ENCODE measurements around the gene AHNAK. TPM values are rescaled to one million over a fixed set of nuclear protein-coding genes. Genes with fewer than 3 reads are reported as not detected.

AHNAK gene
- total and polyA plus RNA-seq, 5 donors from 2014 or later = 22.3 to 852 (median 47.1) TPM

DNA sequence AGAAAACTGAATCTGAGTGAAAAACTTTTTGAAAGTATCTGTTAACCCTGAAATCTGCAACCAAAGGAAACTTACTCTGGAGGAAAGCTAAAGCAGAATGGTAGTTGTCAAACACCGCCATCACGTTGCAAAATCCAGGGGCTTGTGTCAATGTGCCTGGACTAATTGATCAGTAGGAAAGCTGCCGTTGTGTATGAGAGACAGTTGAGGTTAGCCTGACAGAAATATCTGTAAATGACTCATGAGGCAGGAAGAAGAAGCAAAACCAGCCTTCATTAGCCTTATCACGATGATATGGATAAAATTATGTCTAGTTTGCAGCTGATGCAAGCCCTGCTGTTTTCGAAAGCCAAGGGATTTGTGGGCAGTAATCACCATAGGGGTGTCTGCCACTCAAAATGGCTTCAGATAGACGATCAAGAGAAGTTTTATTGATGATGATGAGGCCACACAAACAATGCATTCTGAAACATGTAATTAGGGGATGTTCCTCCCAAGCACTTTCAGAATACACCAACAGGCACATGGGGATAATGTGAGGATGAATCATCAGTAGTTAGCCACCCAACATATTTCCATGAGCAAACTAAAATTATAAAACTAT lies 118.9 kb downstream of the AHNAK start:
- DNase-seq (peak in 1 of 3 donors; percentile 54), ATAC-seq (ENCODE audit: low read depth in 2 of 2) (peak in 1 of 2 donors; percentile 24)
- Mint-ChIP-seq H3K36me3 (peaks cover 4% of the 10 kb centered on the region), H3K4me1 (peaks cover 6 to 47% (median 26%) of the 10 kb centered on the region in 4 donors), H3K4me3 (peak overlapping the region; percentile 40 to 72 (median 55)), H3K27me3 (peaks cover 6% of the 10 kb centered on the region), H3K27ac (peak overlapping the region; percentile 60 to 93 (median 93)), H3K9me3 (no peaks in the 10 kb centered on the region)
- H3K4me1 ChIP-seq (ENCODE audit: control insufficient read depth, insufficient read depth, low read length, poor library complexity, severe bottlenecking) = peaks cover 21% of the 10 kb centered on the region
- H3K27ac ChIP-seq (ENCODE audit: insufficient read depth, low read length, poor library complexity, severe bottlenecking) = peak overlapping the region; percentile 41
- H3K4me3 ChIP-seq (ENCODE audit: low read depth, low read length) = peak overlapping the region; percentile 31
- H3K27me3 ChIP-seq (ENCODE audit: control insufficient read depth, insufficient read depth, low read length) = no peaks in the 10 kb centered on the region
- no peaks in the 10 kb centered on the region for H3K36me3 ChIP-seq (ENCODE audit: control insufficient read depth, insufficient read depth, low read length)
- no peaks in the 10 kb centered on the region for H3K9me3 ChIP-seq (ENCODE audit: control insufficient read depth in 2 of 2, low read length in 2 of 2)

DNA sequence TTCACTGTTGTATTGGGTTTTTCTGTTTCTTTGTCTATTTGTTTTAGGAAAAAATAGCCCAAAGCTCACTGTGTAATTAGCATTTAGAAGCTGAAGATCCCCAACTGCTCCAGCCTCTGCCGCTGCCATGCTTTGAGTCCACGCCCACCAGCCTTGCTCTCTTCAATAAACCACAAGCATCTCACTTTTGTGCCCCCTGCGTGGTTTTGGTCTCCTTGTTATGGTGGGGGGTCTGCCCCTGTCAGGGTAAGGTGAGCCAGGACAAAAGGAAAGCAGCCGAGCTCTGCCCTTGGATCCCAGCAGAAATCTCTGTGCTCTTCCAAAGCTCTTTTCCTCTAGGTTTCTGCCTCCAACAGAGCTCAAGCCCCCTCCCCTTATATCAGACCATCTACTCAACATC lies 123.6 kb downstream of the AHNAK start:
- H3K27ac Mint-ChIP-seq = peak overlapping the region in 1 of 3 donors; percentile 6
- Histone ChIP-seq H3K27ac (ENCODE audit: insufficient read depth, low read length, poor library complexity, severe bottlenecking) (no peak overlapping the region), H3K4me3 (ENCODE audit: low read depth, low read length) (no peak overlapping the region), H3K27me3 (ENCODE audit: control insufficient read depth, insufficient read depth, low read length) (no peaks in the 10 kb centered on the region), H3K9me3 (ENCODE audit: control insufficient read depth in 2 of 2, low read length in 2 of 2) (no peaks in the 10 kb centered on the region), H3K4me1 (ENCODE audit: control insufficient read depth, insufficient read depth, low read length, poor library complexity, severe bottlenecking) (peaks cover 20% of the 10 kb centered on the region), H3K36me3 (ENCODE audit: control insufficient read depth, insufficient read depth, low read length) (no peaks in the 10 kb centered on the region)
- no peak overlapping the region for H3K4me3 Mint-ChIP-seq
- ATAC-seq (ENCODE audit: low read depth in 2 of 2) (no peak), DNase-seq (no peak)
- peaks cover 6% of the 10 kb centered on the region for H3K27me3 Mint-ChIP-seq
- H3K4me1 Mint-ChIP-seq = peaks cover 6 to 38% (median 20%) of the 10 kb centered on the region in 4 donors
- H3K9me3 Mint-ChIP-seq = no peaks in the 10 kb centered on the region
- no peaks in the 10 kb centered on the region for H3K36me3 Mint-ChIP-seq

DNA sequence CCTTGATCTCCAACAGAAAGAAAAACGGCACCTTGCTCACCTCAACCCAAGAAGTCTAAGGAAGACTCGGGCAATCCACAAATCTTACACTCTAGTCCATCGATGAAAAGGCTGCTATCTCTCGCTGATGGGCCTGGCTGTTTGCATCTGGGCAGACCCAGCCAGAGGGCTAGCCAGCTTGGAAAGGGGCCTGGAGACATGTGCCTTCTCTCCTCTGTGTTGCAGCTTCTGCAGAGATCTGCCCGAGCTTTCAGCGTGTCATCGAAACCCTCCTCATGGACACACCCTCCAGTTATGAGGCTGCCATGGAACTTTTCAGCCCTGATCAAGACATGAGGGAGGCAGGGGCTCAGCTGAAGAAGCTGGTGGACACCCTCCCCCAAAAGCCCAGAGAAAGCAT lies 124.6 kb downstream of the AHNAK start:
- DNase-seq (no peak), ATAC-seq (ENCODE audit: low read depth in 2 of 2) (no peak)
- H3K27me3 Mint-ChIP-seq = peaks cover 6% of the 10 kb centered on the region
- H3K4me1 Mint-ChIP-seq = peaks cover 0 to 29% (median 13%) of the 10 kb centered on the region in 4 donors
- H3K9me3 Mint-ChIP-seq = no peaks in the 10 kb centered on the region
- no peak overlapping the region for H3K27ac Mint-ChIP-seq
- Histone ChIP-seq H3K4me3 (ENCODE audit: low read depth, low read length) (no peak overlapping the region), H3K9me3 (ENCODE audit: control insufficient read depth in 2 of 2, low read length in 2 of 2) (no peaks in the 10 kb centered on the region), H3K27me3 (ENCODE audit: control insufficient read depth, insufficient read depth, low read length) (no peaks in the 10 kb centered on the region), H3K27ac (ENCODE audit: insufficient read depth, low read length, poor library complexity, severe bottlenecking) (no peak overlapping the region), H3K36me3 (ENCODE audit: control insufficient read depth, insufficient read depth, low read length) (no peaks in the 10 kb centered on the region), H3K4me1 (ENCODE audit: control insufficient read depth, insufficient read depth, low read length, poor library complexity, severe bottlenecking) (peaks cover 11% of the 10 kb centered on the region)
- H3K36me3 Mint-ChIP-seq = no peaks in the 10 kb centered on the region
- no peak overlapping the region for H3K4me3 Mint-ChIP-seq

DNA sequence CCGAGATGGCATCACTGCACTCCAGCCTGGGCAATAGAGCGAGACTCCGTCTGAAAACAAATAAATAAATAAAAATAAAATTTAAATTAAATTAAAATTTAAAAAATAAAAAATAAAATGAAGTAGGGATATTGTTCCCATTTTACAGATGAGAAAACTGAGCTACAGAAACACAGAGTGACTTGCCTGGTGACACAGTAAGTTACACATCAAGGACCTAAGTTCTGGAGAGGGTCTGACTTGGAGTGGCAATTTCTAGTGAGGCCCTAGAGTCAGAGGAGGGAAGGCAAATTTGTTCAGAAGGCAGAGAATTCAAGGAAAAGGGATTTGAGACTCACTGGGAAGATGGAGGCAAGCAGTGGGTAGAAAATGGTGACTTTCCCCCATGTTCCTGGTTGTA lies 125.7 kb downstream of the AHNAK start:
- H3K4me3 ChIP-seq (ENCODE audit: low read depth, low read length) = no peak overlapping the region
- Mint-ChIP-seq H3K27ac (no peak overlapping the region), H3K36me3 (no peaks in the 10 kb centered on the region), H3K4me1 (peaks cover 0 to 18% (median 6%) of the 10 kb centered on the region in 4 donors), H3K27me3 (peaks cover 6% of the 10 kb centered on the region), H3K4me3 (no peak overlapping the region), H3K9me3 (peaks cover 0 to 2% (median 0%) of the 10 kb centered on the region in 7 donors)
- H3K36me3 ChIP-seq (ENCODE audit: control insufficient read depth, insufficient read depth, low read length) = no peaks in the 10 kb centered on the region
- H3K27me3 ChIP-seq (ENCODE audit: control insufficient read depth, insufficient read depth, low read length) = no peaks in the 10 kb centered on the region
- no peak overlapping the region for H3K27ac ChIP-seq (ENCODE audit: insufficient read depth, low read length, poor library complexity, severe bottlenecking)
- no peak for DNase-seq
- ATAC-seq (ENCODE audit: low read depth in 2 of 2) = no peak
- no peaks in the 10 kb centered on the region for H3K9me3 ChIP-seq (ENCODE audit: control insufficient read depth in 2 of 2, low read length in 2 of 2)
- no peaks in the 10 kb centered on the region for H3K4me1 ChIP-seq (ENCODE audit: control insufficient read depth, insufficient read depth, low read length, poor library complexity, severe bottlenecking)

DNA sequence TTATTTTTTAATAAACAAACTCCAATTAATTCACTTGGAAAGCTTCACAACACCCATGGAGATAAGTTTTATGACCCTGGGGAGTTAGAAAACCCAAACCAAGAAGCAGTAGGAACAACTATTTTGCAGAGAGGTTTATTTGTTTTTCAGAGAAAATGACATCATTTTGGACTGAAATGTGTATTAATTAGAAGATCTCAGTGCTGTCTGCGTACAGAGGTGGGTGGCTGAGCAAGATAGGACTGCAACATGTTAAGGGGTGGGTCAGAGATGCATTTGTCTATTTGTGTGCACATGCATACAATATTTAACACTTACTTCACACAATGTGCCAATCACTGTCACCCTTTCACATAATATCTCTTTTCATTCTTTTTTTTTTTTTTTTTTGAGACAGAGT lies 126.7 kb downstream of the AHNAK start:
- Histone ChIP-seq H3K4me1 (ENCODE audit: control insufficient read depth, insufficient read depth, low read length, poor library complexity, severe bottlenecking) (no peaks in the 10 kb centered on the region), H3K9me3 (ENCODE audit: control insufficient read depth in 2 of 2, low read length in 2 of 2) (no peaks in the 10 kb centered on the region), H3K27ac (ENCODE audit: insufficient read depth, low read length, poor library complexity, severe bottlenecking) (no peak overlapping the region), H3K36me3 (ENCODE audit: control insufficient read depth, insufficient read depth, low read length) (no peaks in the 10 kb centered on the region), H3K4me3 (ENCODE audit: low read depth, low read length) (no peak overlapping the region), H3K27me3 (ENCODE audit: control insufficient read depth, insufficient read depth, low read length) (no peaks in the 10 kb centered on the region)
- DNase-seq = no peak
- ATAC-seq (ENCODE audit: low read depth in 2 of 2) = no peak
- no peaks in the 10 kb centered on the region for H3K36me3 Mint-ChIP-seq
- no peak overlapping the region for H3K27ac Mint-ChIP-seq
- H3K4me3 Mint-ChIP-seq = no peak overlapping the region
- peaks cover 0 to 14% (median 3%) of the 10 kb centered on the region in 4 donors for H3K4me1 Mint-ChIP-seq
- peaks cover 0 to 2% (median 0%) of the 10 kb centered on the region in 7 donors for H3K9me3 Mint-ChIP-seq
- H3K27me3 Mint-ChIP-seq = peaks cover 6% of the 10 kb centered on the region

DNA sequence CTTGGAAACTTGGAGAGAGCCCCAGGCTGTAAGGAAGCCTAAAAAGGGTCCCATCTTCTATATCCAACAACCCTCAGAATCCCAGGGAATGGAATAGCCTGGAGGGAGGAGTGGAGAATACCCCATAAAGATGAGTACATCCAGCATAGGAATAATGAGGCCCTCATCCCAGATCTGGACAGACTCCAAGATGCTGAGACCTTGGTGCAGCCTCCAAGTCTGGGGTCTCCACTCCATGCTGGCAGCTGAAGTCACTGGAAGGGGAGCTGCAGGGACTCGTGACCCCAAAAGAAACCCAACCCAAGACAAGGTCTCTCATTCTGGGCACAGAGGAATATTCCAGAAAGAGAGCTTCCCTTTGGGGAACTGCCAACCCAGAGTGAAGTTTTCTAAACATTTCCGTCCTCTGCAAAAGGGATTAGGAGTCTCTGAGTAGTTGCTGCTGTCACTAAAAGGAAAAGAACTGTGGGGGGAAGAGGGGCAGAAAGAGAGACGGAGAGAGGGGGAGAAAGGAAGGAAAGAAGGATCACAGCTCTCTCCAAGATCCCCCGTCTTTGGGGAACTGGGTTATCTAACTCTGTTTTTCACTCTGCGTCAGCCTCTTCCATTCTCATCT lies 127.2 kb downstream of the AHNAK start:
- Histone ChIP-seq H3K36me3 (ENCODE audit: control insufficient read depth, insufficient read depth, low read length) (no peaks in the 10 kb centered on the region), H3K4me1 (ENCODE audit: control insufficient read depth, insufficient read depth, low read length, poor library complexity, severe bottlenecking) (no peaks in the 10 kb centered on the region), H3K27me3 (ENCODE audit: control insufficient read depth, insufficient read depth, low read length) (no peaks in the 10 kb centered on the region), H3K4me3 (ENCODE audit: low read depth, low read length) (no peak overlapping the region), H3K9me3 (ENCODE audit: control insufficient read depth in 2 of 2, low read length in 2 of 2) (no peaks in the 10 kb centered on the region), H3K27ac (ENCODE audit: insufficient read depth, low read length, poor library complexity, severe bottlenecking) (no peak overlapping the region)
- DNase-seq = no peak
- ATAC-seq (ENCODE audit: low read depth in 2 of 2) = no peak
- no peaks in the 10 kb centered on the region for H3K36me3 Mint-ChIP-seq
- H3K27ac Mint-ChIP-seq = peak overlapping the region in 1 of 3 donors; percentile 78
- peaks cover 0 to 2% (median 0%) of the 10 kb centered on the region in 7 donors for H3K9me3 Mint-ChIP-seq
- peaks cover 6% of the 10 kb centered on the region for H3K27me3 Mint-ChIP-seq
- H3K4me1 Mint-ChIP-seq = peaks cover 0 to 9% (median under 1%) of the 10 kb centered on the region in 4 donors
- H3K4me3 Mint-ChIP-seq = no peak overlapping the region

DNA sequence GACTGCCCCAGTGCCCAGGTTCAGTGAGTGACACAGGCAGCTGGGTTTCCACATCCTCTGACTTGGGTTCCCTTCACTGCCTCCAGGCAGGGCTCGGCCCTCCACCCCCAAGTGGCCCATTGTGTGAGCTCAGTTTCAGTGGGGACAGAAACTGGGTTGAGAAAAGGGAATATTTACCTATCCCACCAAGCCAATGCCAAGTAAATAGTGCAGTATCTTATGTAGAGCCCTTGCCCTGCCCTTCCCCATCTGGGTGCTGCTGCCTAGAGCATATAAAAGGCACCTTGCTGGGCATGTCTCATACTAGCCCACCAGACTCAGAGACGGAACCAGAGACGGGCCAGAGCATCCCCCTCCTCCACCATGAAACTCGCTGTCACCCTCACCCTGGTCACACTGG lies 127.9 kb downstream of the AHNAK start, which contains the start of gene SCGB1A1:
Gene SCGB1A1 (plus strand): TSS at position 301 of the 400 bp plus-strand sequence. CDS start 63 bp downstream, at position 364.
- Histone ChIP-seq H3K4me3 (ENCODE audit: low read depth, low read length) (no peak within 1 kb of the TSS), H3K9me3 (ENCODE audit: control insufficient read depth in 2 of 2, low read length in 2 of 2) (no peaks in the 10 kb centered on the region), H3K27me3 (ENCODE audit: control insufficient read depth, insufficient read depth, low read length) (no peaks in the 10 kb centered on the region), H3K27ac (ENCODE audit: insufficient read depth, low read length, poor library complexity, severe bottlenecking) (no peak within 1 kb of the TSS), H3K4me1 (ENCODE audit: control insufficient read depth, insufficient read depth, low read length, poor library complexity, severe bottlenecking) (no peaks in the 10 kb centered on the region), H3K36me3 (ENCODE audit: control insufficient read depth, insufficient read depth, low read length) (no peaks in the 10 kb centered on the region)
- H3K27ac Mint-ChIP-seq = peak within 1 kb of the TSS in 2 of 3 donors; percentile 20 to 78
- peaks cover 0 to 2% (median 0%) of the 10 kb centered on the region in 7 donors for H3K9me3 Mint-ChIP-seq
- ATAC-seq (ENCODE audit: low read depth in 2 of 2) = no peak
- DNase-seq = no peak
- H3K4me1 Mint-ChIP-seq = peaks cover 0 to 6% (median 0%) of the 10 kb centered on the region in 4 donors
- H3K4me3 Mint-ChIP-seq = peak within 1 kb of the TSS in 1 of 4 donors; percentile 24
- H3K27me3 Mint-ChIP-seq = peaks cover 5% of the 10 kb centered on the region
- no peaks in the 10 kb centered on the region for H3K36me3 Mint-ChIP-seq
